NB4 (cell line): Measurements from ENCODE around the gene CACUL1.

ENCODE experiments used
- POLR2A ChIP-seq: IDR thresholded peaks from 2 replicates; pipeline ENCODE4 v1.6.1; 2011; ENCODE audit warnings: mild to moderate bottlenecking; ENCODE audit not compliant: insufficient read length; ENCODE audit errors: extremely low read depth
- TF ChIP-seq, protein P1 (sequence below): IDR thresholded peaks from one replicate; pipeline ENCODE4 v1.5.1; 2012; ENCODE audit warnings: low read depth, low read length

DNA sequence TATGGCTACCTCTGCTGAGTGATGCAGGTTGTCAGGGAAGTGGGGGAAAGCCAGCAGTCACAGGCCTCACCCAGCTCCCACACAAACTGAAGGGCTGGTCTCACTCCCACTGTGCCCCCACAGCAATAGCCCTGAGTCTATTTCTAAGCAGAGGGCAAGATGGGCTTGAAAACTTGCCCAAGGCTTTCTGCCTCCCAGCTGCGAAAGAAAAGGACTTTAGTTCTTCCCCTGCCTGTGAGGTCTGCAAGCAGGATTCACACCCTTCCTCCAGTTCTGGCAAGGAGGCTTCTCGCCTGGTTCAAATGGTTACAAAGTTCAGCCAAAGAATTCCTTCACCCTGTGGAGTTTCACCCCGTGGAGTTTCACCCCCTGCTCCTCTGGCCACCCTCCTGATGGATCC is 96.0 kb downstream of the CACUL1 start:
- TF ChIP-seq, protein P1, sequence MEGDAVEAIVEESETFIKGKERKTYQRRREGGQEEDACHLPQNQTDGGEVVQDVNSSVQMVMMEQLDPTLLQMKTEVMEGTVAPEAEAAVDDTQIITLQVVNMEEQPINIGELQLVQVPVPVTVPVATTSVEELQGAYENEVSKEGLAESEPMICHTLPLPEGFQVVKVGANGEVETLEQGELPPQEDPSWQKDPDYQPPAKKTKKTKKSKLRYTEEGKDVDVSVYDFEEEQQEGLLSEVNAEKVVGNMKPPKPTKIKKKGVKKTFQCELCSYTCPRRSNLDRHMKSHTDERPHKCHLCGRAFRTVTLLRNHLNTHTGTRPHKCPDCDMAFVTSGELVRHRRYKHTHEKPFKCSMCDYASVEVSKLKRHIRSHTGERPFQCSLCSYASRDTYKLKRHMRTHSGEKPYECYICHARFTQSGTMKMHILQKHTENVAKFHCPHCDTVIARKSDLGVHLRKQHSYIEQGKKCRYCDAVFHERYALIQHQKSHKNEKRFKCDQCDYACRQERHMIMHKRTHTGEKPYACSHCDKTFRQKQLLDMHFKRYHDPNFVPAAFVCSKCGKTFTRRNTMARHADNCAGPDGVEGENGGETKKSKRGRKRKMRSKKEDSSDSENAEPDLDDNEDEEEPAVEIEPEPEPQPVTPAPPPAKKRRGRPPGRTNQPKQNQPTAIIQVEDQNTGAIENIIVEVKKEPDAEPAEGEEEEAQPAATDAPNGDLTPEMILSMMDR, result no peak
- TF ChIP-seq POLR2A, result no peak
